AG09309 (cell line): ENCODE data around the gene OR1I1.

ENCODE experiments used
- DNase-seq: peaks from one replicate; pipeline ENCODE4 v3.0.0-alpha.2; 2010; ENCODE audit warnings: low read depth
- H3K4me3 ChIP-seq: 2 replicates; pipeline ENCODE4 v1.5.1; 2011; ENCODE audit warnings: mild to moderate bottlenecking, low read depth, low read length, moderate library complexity; ENCODE audit not compliant: control insufficient read depth
- TF ChIP-seq, protein P1 (sequence below): IDR thresholded peaks from 2 replicates; pipeline ENCODE4 v1.5.1; 2011; ENCODE audit warnings: mild to moderate bottlenecking, low read depth, low read length, inconsistent platforms; ENCODE audit not compliant: insufficient read depth, control insufficient read depth; ENCODE audit errors: missing control alignments

The OR1I1 gene

DNA sequence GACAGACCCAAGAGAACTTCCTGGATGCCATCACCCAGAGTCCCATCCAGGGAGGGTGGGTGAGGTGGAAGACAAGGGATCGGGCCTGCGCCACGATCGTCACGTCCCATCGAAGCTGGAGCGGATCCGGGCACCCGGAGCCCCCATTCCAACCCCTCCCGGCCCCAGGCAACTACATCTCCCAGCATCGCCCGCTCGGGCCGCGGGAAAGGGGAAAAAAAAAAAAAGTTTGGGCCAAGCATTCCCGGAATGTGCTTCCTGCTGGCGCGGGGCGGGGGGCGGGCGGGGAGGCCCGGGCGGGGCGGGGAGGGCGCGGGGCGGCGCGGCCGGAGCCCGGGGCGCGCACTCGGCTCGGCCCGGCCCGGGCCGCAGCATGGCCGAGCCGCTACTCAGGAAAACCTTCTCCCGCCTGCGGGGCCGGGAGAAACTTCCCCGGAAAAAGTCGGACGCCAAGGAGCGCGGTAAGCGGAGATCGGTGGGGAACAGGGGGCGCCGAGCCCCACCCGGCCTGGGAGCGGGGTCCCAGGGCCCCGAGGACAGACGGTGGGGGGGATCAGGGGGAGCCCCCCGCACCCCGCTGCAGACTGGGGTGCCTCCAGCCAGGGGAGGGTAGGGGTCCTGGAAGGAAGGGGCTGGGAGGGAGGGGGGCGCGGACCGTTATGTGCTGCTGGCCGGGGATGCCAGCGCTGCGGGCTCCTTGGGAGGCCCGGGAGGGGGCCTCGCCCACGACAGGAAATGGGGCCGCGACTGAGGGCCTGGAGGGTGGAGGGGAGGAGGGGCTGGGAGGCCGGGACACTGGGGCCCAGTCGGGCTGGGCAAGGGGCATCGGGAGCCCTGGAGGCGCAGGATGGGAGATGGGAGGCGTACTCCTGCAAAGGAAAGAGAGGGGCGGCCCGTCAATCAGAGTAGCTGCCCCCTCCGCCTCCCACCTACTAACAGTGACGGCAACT lies 25.3 kb downstream of the OR1I1 start, which contains the start of gene SYDE1:
SYDE1 (plus strand) TSS at position 341 of the 950 bp plus-strand sequence; CDS start at position 374, 33 bp downstream.
- peak within 1 kb of the TSS; percentile 87 for H3K4me3 ChIP-seq
- TF ChIP-seq, protein P1, sequence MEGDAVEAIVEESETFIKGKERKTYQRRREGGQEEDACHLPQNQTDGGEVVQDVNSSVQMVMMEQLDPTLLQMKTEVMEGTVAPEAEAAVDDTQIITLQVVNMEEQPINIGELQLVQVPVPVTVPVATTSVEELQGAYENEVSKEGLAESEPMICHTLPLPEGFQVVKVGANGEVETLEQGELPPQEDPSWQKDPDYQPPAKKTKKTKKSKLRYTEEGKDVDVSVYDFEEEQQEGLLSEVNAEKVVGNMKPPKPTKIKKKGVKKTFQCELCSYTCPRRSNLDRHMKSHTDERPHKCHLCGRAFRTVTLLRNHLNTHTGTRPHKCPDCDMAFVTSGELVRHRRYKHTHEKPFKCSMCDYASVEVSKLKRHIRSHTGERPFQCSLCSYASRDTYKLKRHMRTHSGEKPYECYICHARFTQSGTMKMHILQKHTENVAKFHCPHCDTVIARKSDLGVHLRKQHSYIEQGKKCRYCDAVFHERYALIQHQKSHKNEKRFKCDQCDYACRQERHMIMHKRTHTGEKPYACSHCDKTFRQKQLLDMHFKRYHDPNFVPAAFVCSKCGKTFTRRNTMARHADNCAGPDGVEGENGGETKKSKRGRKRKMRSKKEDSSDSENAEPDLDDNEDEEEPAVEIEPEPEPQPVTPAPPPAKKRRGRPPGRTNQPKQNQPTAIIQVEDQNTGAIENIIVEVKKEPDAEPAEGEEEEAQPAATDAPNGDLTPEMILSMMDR: no peak
- DNase-seq: no peak

- DNase-seq: no peak
Measured at GRCh38 chr19:15108145-15108844, 26.3 kb downstream of the OR1I1 start.

GRCh38 chr19:15108845-15109767 lies 27.1 kb downstream of the OR1I1 start:
- TF ChIP-seq, protein P1: no peak
- DNase-seq: no peak
- H3K4me3 ChIP-seq: peak overlapping the region; percentile 87

More at GRCh38 chr19:15108145-15108844, 26.3 kb downstream of the OR1I1 start:
- TF ChIP-seq, protein P1: no peak
- peak overlapping the region; percentile 87 for H3K4me3 ChIP-seq

DNA sequence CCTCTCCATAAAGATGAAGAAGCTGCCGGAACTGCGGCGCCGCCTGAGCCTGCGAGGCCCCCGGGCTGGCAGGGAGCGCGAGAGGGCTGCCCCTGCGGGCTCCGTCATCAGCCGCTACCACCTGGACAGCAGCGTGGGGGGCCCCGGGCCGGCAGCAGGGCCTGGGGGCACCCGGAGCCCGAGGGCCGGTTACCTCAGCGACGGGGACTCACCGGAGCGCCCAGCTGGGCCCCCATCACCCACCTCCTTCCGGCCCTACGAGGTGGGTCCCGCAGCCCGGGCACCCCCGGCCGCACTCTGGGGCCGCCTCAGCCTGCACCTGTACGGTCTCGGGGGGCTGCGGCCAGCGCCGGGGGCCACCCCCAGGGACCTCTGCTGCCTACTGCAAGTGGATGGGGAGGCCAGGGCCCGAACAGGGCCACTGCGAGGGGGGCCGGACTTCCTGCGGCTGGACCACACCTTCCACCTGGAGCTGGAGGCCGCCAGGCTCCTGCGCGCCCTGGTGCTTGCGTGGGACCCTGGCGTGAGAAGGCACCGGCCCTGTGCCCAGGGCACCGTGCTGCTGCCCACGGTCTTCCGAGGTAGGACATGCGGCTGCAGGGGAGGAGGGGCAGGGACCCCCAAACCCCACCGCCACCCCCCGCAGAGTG lies 27.9 kb downstream of the OR1I1 start:
- TF ChIP-seq, protein P1: no peak
- no peak overlapping the region for H3K4me3 ChIP-seq
- DNase-seq: no peak

DNA sequence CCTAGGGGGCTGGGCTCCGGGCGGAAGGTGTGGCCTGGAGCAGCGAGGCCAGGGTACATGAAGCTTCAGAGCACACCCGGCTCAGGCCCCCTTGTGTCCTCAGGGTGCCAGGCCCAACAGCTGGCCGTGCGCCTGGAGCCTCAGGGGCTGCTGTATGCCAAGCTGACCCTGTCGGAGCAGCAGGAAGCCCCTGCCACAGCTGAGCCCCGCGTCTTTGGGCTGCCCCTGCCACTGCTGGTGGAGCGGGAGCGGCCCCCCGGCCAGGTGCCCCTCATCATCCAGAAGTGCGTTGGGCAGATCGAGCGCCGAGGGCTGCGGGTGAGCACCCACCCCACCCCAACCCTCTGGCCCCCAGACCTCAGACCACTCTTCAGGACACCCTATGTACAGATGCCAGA lies 28.4 kb downstream of the OR1I1 start:
- no peak for DNase-seq
- H3K4me3 ChIP-seq: no peak overlapping the region
- TF ChIP-seq, protein P1: no peak
